ENCODE results near the gene EPHA2.
"Not testable (repeated sequence)": the region's sequence is repeated elsewhere in the genome, so short reads cannot be mapped to it uniquely, and the experiment has no call there.

The EPHA2 gene

GRCh38 chr1:16196139-16196538, 40.3 kb upstream of the EPHA2 start:
- H3K4me1 ChIP-seq (ENCODE audit: control insufficient read depth, insufficient read depth, low read length); DNase-seq (ENCODE audit: low read depth); H3K9me3 ChIP-seq (ENCODE audit: control insufficient read depth, low read length); H3K9ac ChIP-seq (ENCODE audit: low read length); H3K4me3 ChIP-seq (ENCODE audit: low read length); H3K27me3 ChIP-seq (replicated peaks; ENCODE audit: control insufficient read depth, insufficient read depth, low read length); H3K36me3 ChIP-seq (ENCODE audit: control insufficient read depth, insufficient read depth, low read length, severe bottlenecking): not testable (repeated sequence)

- Histone ChIP-seq H3K36me3 (ENCODE audit: control insufficient read depth, insufficient read depth, low read length, severe bottlenecking) (no peaks in the 10 kb centered on the region), H3K4me1 (ENCODE audit: control insufficient read depth, insufficient read depth, low read length) (peaks cover 12% of the 10 kb centered on the region), H3K4me3 (ENCODE audit: low read length) (no peak overlapping the region), H3K9ac (ENCODE audit: low read length) (no peak overlapping the region), H3K9me3 (ENCODE audit: control insufficient read depth, low read length) (no peaks in the 10 kb centered on the region), H3K27me3 (replicated peaks; ENCODE audit: control insufficient read depth, insufficient read depth, low read length) (no peaks in the 10 kb centered on the region)
- DNase-seq (ENCODE audit: low read depth) = no peak
Measured at GRCh38 chr1:16195518-16195905, 39.6 kb upstream of the EPHA2 start.

GRCh38 chr1:16191916-16192546, 36.2 kb upstream of the EPHA2 start:
- no peaks in the 10 kb centered on the region for H3K36me3 ChIP-seq (ENCODE audit: control insufficient read depth, insufficient read depth, low read length, severe bottlenecking)
- no peaks in the 10 kb centered on the region for H3K9me3 ChIP-seq (ENCODE audit: control insufficient read depth, low read length)
- H3K4me1 ChIP-seq (ENCODE audit: control insufficient read depth, insufficient read depth, low read length) = peaks cover 32% of the 10 kb centered on the region
- no peaks in the 10 kb centered on the region for H3K27me3 ChIP-seq (replicated peaks; ENCODE audit: control insufficient read depth, insufficient read depth, low read length)
- no peak for DNase-seq (ENCODE audit: low read depth)
- no peak overlapping the region for H3K9ac ChIP-seq (ENCODE audit: low read length)
- no peak overlapping the region for H3K4me3 ChIP-seq (ENCODE audit: low read length)

GRCh38 chr1:16191309-16191708, 35.4 kb upstream of the EPHA2 start:
- DNase-seq (ENCODE audit: low read depth) = no peak
- Histone ChIP-seq H3K4me3 (ENCODE audit: low read length) (no peak overlapping the region), H3K4me1 (ENCODE audit: control insufficient read depth, insufficient read depth, low read length) (peaks cover 32% of the 10 kb centered on the region), H3K27me3 (replicated peaks; ENCODE audit: control insufficient read depth, insufficient read depth, low read length) (no peaks in the 10 kb centered on the region), H3K36me3 (ENCODE audit: control insufficient read depth, insufficient read depth, low read length, severe bottlenecking) (no peaks in the 10 kb centered on the region), H3K9me3 (ENCODE audit: control insufficient read depth, low read length) (no peaks in the 10 kb centered on the region), H3K9ac (ENCODE audit: low read length) (no peak overlapping the region)

- H3K4me1 ChIP-seq (ENCODE audit: control insufficient read depth, insufficient read depth, low read length) = peaks cover 32% of the 10 kb centered on the region
- H3K9me3 ChIP-seq (ENCODE audit: control insufficient read depth, low read length) = no peaks in the 10 kb centered on the region
- no peak overlapping the region for H3K4me3 ChIP-seq (ENCODE audit: low read length)
- no peaks in the 10 kb centered on the region for H3K36me3 ChIP-seq (ENCODE audit: control insufficient read depth, insufficient read depth, low read length, severe bottlenecking)
- no peaks in the 10 kb centered on the region for H3K27me3 ChIP-seq (replicated peaks; ENCODE audit: control insufficient read depth, insufficient read depth, low read length)
- DNase-seq (ENCODE audit: low read depth) = peak; percentile 71
- H3K9ac ChIP-seq (ENCODE audit: low read length) = no peak overlapping the region
Measured at GRCh38 chr1:16189921-16190621, 34.2 kb upstream of the EPHA2 start.

- Histone ChIP-seq H3K9ac (ENCODE audit: low read length) (no peak overlapping the region), H3K4me1 (ENCODE audit: control insufficient read depth, insufficient read depth, low read length) (peaks cover 32% of the 10 kb centered on the region), H3K27me3 (replicated peaks; ENCODE audit: control insufficient read depth, insufficient read depth, low read length) (no peaks in the 10 kb centered on the region), H3K4me3 (ENCODE audit: low read length) (no peak overlapping the region), H3K36me3 (ENCODE audit: control insufficient read depth, insufficient read depth, low read length, severe bottlenecking) (no peaks in the 10 kb centered on the region), H3K9me3 (ENCODE audit: control insufficient read depth, low read length) (no peaks in the 10 kb centered on the region)
- DNase-seq (ENCODE audit: low read depth) = peak; percentile 55
Measured at GRCh38 chr1:16189003-16189402, 33.1 kb upstream of the EPHA2 start.

GRCh38 chr1:16187748-16188401, 32.0 kb upstream of the EPHA2 start:
- no peaks in the 10 kb centered on the region for H3K27me3 ChIP-seq (replicated peaks; ENCODE audit: control insufficient read depth, insufficient read depth, low read length)
- H3K9ac ChIP-seq (ENCODE audit: low read length) = no peak overlapping the region
- no peaks in the 10 kb centered on the region for H3K9me3 ChIP-seq (ENCODE audit: control insufficient read depth, low read length)
- peak; percentile 94 for DNase-seq (ENCODE audit: low read depth)
- peaks cover 32% of the 10 kb centered on the region for H3K4me1 ChIP-seq (ENCODE audit: control insufficient read depth, insufficient read depth, low read length)
- no peak overlapping the region for H3K4me3 ChIP-seq (ENCODE audit: low read length)
- no peaks in the 10 kb centered on the region for H3K36me3 ChIP-seq (ENCODE audit: control insufficient read depth, insufficient read depth, low read length, severe bottlenecking)

- no peak overlapping the region for H3K9ac ChIP-seq (ENCODE audit: low read length)
- no peaks in the 10 kb centered on the region for H3K27me3 ChIP-seq (replicated peaks; ENCODE audit: control insufficient read depth, insufficient read depth, low read length)
- peaks cover 38% of the 10 kb centered on the region for H3K4me1 ChIP-seq (ENCODE audit: control insufficient read depth, insufficient read depth, low read length)
- no peaks in the 10 kb centered on the region for H3K9me3 ChIP-seq (ENCODE audit: control insufficient read depth, low read length)
- no peak for DNase-seq (ENCODE audit: low read depth)
- H3K36me3 ChIP-seq (ENCODE audit: control insufficient read depth, insufficient read depth, low read length, severe bottlenecking) = no peaks in the 10 kb centered on the region
- H3K4me3 ChIP-seq (ENCODE audit: low read length) = no peak overlapping the region
Measured at GRCh38 chr1:16186655-16187235, 30.9 kb upstream of the EPHA2 start.

- Histone ChIP-seq H3K9me3 (ENCODE audit: control insufficient read depth, low read length) (no peaks in the 10 kb centered on the region), H3K4me3 (ENCODE audit: low read length) (no peak overlapping the region), H3K4me1 (ENCODE audit: control insufficient read depth, insufficient read depth, low read length) (peaks cover 37% of the 10 kb centered on the region), H3K27me3 (replicated peaks; ENCODE audit: control insufficient read depth, insufficient read depth, low read length) (no peaks in the 10 kb centered on the region), H3K9ac (ENCODE audit: low read length) (no peak overlapping the region), H3K36me3 (ENCODE audit: control insufficient read depth, insufficient read depth, low read length, severe bottlenecking) (no peaks in the 10 kb centered on the region)
- no peak for DNase-seq (ENCODE audit: low read depth)
Measured at GRCh38 chr1:16184557-16185303, 28.9 kb upstream of the EPHA2 start.

- H3K4me1 ChIP-seq (ENCODE audit: control insufficient read depth, insufficient read depth, low read length) = peaks cover 33% of the 10 kb centered on the region
- H3K9ac ChIP-seq (ENCODE audit: low read length) = no peak overlapping the region
- H3K27me3 ChIP-seq (replicated peaks; ENCODE audit: control insufficient read depth, insufficient read depth, low read length) = no peaks in the 10 kb centered on the region
- no peak overlapping the region for H3K4me3 ChIP-seq (ENCODE audit: low read length)
- no peak for DNase-seq (ENCODE audit: low read depth)
- no peaks in the 10 kb centered on the region for H3K36me3 ChIP-seq (ENCODE audit: control insufficient read depth, insufficient read depth, low read length, severe bottlenecking)
- no peaks in the 10 kb centered on the region for H3K9me3 ChIP-seq (ENCODE audit: control insufficient read depth, low read length)
Measured at GRCh38 chr1:16183765-16184556, 28.1 kb upstream of the EPHA2 start.
